Trophoblast cell (in vitro differentiated cells and primary cell): ENCODE results near the gene SPTBN2.
A peak's percentile ranks its signal among the peaks of the same experiment; 100 is the strongest.

Experiments
- DNase-seq, 2 donors: peaks; one replicate each; pipeline ENCODE4 v3.0.0-alpha.2; 2016
- H2AFZ ChIP-seq: 2 replicates; pipeline ENCODE4 v1.6.1; 2013; ENCODE audit warnings: low read length, moderate library complexity, mild to moderate bottlenecking; ENCODE audit not compliant: insufficient read depth, poor library complexity
- H2AK5ac ChIP-seq: 2 replicates; pipeline ENCODE4 v1.6.1; 2013; ENCODE audit warnings: mild to moderate bottlenecking, low read length
- H2BK120ac ChIP-seq: 2 replicates; pipeline ENCODE4 v1.6.1; 2013; ENCODE audit warnings: low read length, mild to moderate bottlenecking, moderate library complexity; ENCODE audit not compliant: insufficient read depth, poor library complexity
- H2BK12ac ChIP-seq: 2 replicates; pipeline ENCODE4 v1.6.1; 2013; ENCODE audit warnings: mild to moderate bottlenecking, low read length, moderate library complexity
- H2BK5ac ChIP-seq: 2 replicates; pipeline ENCODE4 v1.6.1; 2013; ENCODE audit warnings: low read length, low read depth, moderate library complexity, mild to moderate bottlenecking; ENCODE audit not compliant: poor library complexity
- H3K14ac ChIP-seq: 2 replicates; pipeline ENCODE4 v1.6.1; 2013; ENCODE audit warnings: mild to moderate bottlenecking, low read length
- H3K18ac ChIP-seq: 2 replicates; pipeline ENCODE4 v1.6.1; 2013; ENCODE audit warnings: mild to moderate bottlenecking, low read length
- H3K23ac ChIP-seq: 2 replicates; pipeline ENCODE4 v1.6.1; 2013; ENCODE audit warnings: low read length
- H3K27ac ChIP-seq: 2 replicates; pipeline ENCODE4 v1.5.1; 2013; ENCODE audit warnings: low read depth, mild to moderate bottlenecking, inconsistent platforms, low read length, moderate library complexity
- H3K27me3 ChIP-seq: 2 replicates; pipeline ENCODE4 v1.6.1; 2013; ENCODE audit warnings: inconsistent platforms, mild to moderate bottlenecking, low read length, moderate library complexity; ENCODE audit not compliant: insufficient read depth
- H3K36me3 ChIP-seq, 2 experiments: 1 replicate in 1 of 2; 2 replicates in 1 of 2; pipeline ENCODE4 v1.6.1; 2013; ENCODE audit warnings: low read length in 2 of 2, mild to moderate bottlenecking in 2 of 2, moderate library complexity in 1 of 2; ENCODE audit not compliant: insufficient read depth in 2 of 2, control insufficient read depth in 1 of 2
- H3K4ac ChIP-seq: 2 replicates; pipeline ENCODE4 v1.6.1; 2013; ENCODE audit warnings: low read depth, mild to moderate bottlenecking, low read length, moderate library complexity
- H3K4me1 ChIP-seq, 2 experiments: 1 replicate in 1 of 2; 2 replicates in 1 of 2; pipeline ENCODE4 v1.6.1; 2013; ENCODE audit warnings: low read length in 2 of 2, mild to moderate bottlenecking in 2 of 2, moderate library complexity in 1 of 2; ENCODE audit not compliant: insufficient read depth in 2 of 2, control insufficient read depth in 1 of 2
- H3K4me2 ChIP-seq: 2 replicates; pipeline ENCODE4 v1.6.1; 2013; ENCODE audit warnings: inconsistent platforms, mild to moderate bottlenecking, low read length, moderate library complexity
- H3K4me3 ChIP-seq: 2 replicates; pipeline ENCODE4 v1.5.1; 2013; ENCODE audit warnings: mild to moderate bottlenecking, low read depth, low read length, inconsistent platforms
- H3K79me1 ChIP-seq: one replicate; pipeline ENCODE4 v1.6.1; 2013; ENCODE audit warnings: low read length
- H3K79me2 ChIP-seq: 2 replicates; pipeline ENCODE4 v1.6.1; 2013; ENCODE audit warnings: low read length, mild to moderate bottlenecking; ENCODE audit not compliant: control insufficient read depth, insufficient read depth, poor library complexity
- H3K9ac ChIP-seq: 2 replicates; pipeline ENCODE4 v1.6.1; 2013; ENCODE audit warnings: mild to moderate bottlenecking, low read length
- H3K9me3 ChIP-seq: 2 replicates; pipeline ENCODE4 v1.6.1; 2013; ENCODE audit warnings: low read depth, mild to moderate bottlenecking, control low read depth, inconsistent platforms, low read length; ENCODE audit not compliant: insufficient read depth
- H4K12ac ChIP-seq: 2 replicates; pipeline ENCODE4 v1.6.1; 2013; ENCODE audit warnings: low read depth, mild to moderate bottlenecking, low read length, moderate library complexity
- H4K8ac ChIP-seq: 2 replicates; pipeline ENCODE4 v1.6.1; 2013; ENCODE audit warnings: low read depth, mild to moderate bottlenecking, low read length, moderate library complexity
- H4K91ac ChIP-seq: one replicate; pipeline ENCODE4 v1.6.1; 2013; ENCODE audit warnings: low read depth, mild to moderate bottlenecking, low read length, moderate library complexity
- WGBS: extraction: QIAGEN DNeasy Blood & Tissue Kit; methylation state at CpG from one replicate; pipeline ENCODE4 v1.1.7; 2013; ENCODE audit warnings: missing lambda C conversion rate; ENCODE audit not compliant: insufficient read length, insufficient coverage; ENCODE audit errors: extremely low coverage; 5-methylcytosine and 5-hydroxymethylcytosine counted together

Gene SPTBN2

GRCh38 chr11:66686100-66686785, 42.8 kb downstream of the SPTBN2 start:
- H4K91ac ChIP-seq: peak overlapping the region; percentile 79
- H3K27ac ChIP-seq: peak overlapping the region; percentile 72
- H4K8ac ChIP-seq: peak overlapping the region; percentile 58
- peak overlapping the region; percentile 38 for H2BK5ac ChIP-seq
- H3K27me3 ChIP-seq: no peaks in the 10 kb centered on the region
- H3K36me3 ChIP-seq: peaks cover 0 to 15% of the 10 kb centered on the region in 2 experiments
- peaks cover 21 to 24% of the 10 kb centered on the region in 2 experiments for H3K4me1 ChIP-seq
- peak overlapping the region; percentile 74 for H2BK12ac ChIP-seq
- peak overlapping the region; percentile 38 for H3K4me2 ChIP-seq
- H3K9ac ChIP-seq: peak overlapping the region; percentile 14
- H2AFZ ChIP-seq: no peak overlapping the region
- H3K14ac ChIP-seq: peak overlapping the region; percentile 36
- peaks cover 11% of the 10 kb centered on the region for H3K79me1 ChIP-seq
- no peak overlapping the region for H3K23ac ChIP-seq
- H4K12ac ChIP-seq: no peak overlapping the region
- peak overlapping the region; percentile 52 for H3K18ac ChIP-seq
- peak overlapping the region; percentile 10 for H3K4ac ChIP-seq
- H2BK120ac ChIP-seq: peak overlapping the region; percentile 44
- no CpG with 5 or more reads among the region's 15 CpGs for whole genome bisulfite sequencing
- peaks cover 3% of the 10 kb centered on the region for H3K79me2 ChIP-seq
- peak; percentile 83 for DNase-seq
- H3K9me3 ChIP-seq: no peaks in the 10 kb centered on the region
- H3K4me3 ChIP-seq: no peak overlapping the region
- peak overlapping the region; percentile 16 for H2AK5ac ChIP-seq

GRCh38 chr11:66685276-66686099, 43.5 kb downstream of the SPTBN2 start:
- Histone ChIP-seq H3K27me3 (no peaks in the 10 kb centered on the region), H4K12ac (no peak overlapping the region), H2BK12ac (peak overlapping the region; percentile 74), H3K4ac (peak overlapping the region; percentile 10), H2BK120ac (peak overlapping the region; percentile 44), H3K4me1 (peaks cover 21 to 24% of the 10 kb centered on the region in 2 experiments), H3K23ac (no peak overlapping the region), H3K4me3 (no peak overlapping the region), H4K91ac (peak overlapping the region; percentile 79), H3K79me1 (peaks cover 11% of the 10 kb centered on the region), H3K27ac (peak overlapping the region; percentile 72), H3K18ac (peak overlapping the region; percentile 52), H4K8ac (peak overlapping the region; percentile 58), H3K9me3 (no peaks in the 10 kb centered on the region), H3K14ac (peak overlapping the region; percentile 36), H3K9ac (no peak overlapping the region), H2BK5ac (peak overlapping the region; percentile 38), H3K36me3 (peaks cover 0 to 13% of the 10 kb centered on the region in 2 experiments), H2AFZ (no peak overlapping the region), H3K4me2 (peak overlapping the region; percentile 38), H3K79me2 (peaks cover 3% of the 10 kb centered on the region), H2AK5ac (peak overlapping the region; percentile 16)
- DNase-seq: peak; percentile 15 to 43
- no CpG with 5 or more reads among the region's 27 CpGs for WGBS

- Histone ChIP-seq H4K8ac (no peak overlapping the region), H3K79me1 (peaks cover 11% of the 10 kb centered on the region), H2AK5ac (no peak overlapping the region), H3K4me3 (no peak overlapping the region), H3K4ac (no peak overlapping the region), H3K9me3 (no peaks in the 10 kb centered on the region), H3K18ac (no peak overlapping the region), H3K14ac (no peak overlapping the region), H4K91ac (no peak overlapping the region), H2BK12ac (no peak overlapping the region), H3K4me1 (peaks cover 21 to 24% of the 10 kb centered on the region in 2 experiments), H2AFZ (no peak overlapping the region), H3K36me3 (peaks cover 0 to 9% of the 10 kb centered on the region in 2 experiments), H3K4me2 (no peak overlapping the region), H3K79me2 (peaks cover 3% of the 10 kb centered on the region), H2BK5ac (peak overlapping the region; percentile 23), H3K23ac (no peak overlapping the region), H3K9ac (no peak overlapping the region), H3K27ac (no peak overlapping the region), H2BK120ac (no peak overlapping the region), H3K27me3 (no peaks in the 10 kb centered on the region), H4K12ac (no peak overlapping the region)
- DNase-seq: no peak
- WGBS: no CpG with 5 or more reads among the region's 2 CpGs
These were observed 44.4 kb downstream of the SPTBN2 start for GRCh38 chr11:66684635-66685034.

GRCh38 chr11:66683877-66684276, 45.1 kb downstream of the SPTBN2 start:
- H3K27ac ChIP-seq: no peak overlapping the region
- no peaks in the 10 kb centered on the region for H3K9me3 ChIP-seq
- no CpG with 5 or more reads among the region's 8 CpGs for WGBS

More at GRCh38 chr11:66683877-66684276, 45.1 kb downstream of the SPTBN2 start:
- Histone ChIP-seq H3K23ac (no peak overlapping the region), H3K4me1 (peaks cover 23 to 24% of the 10 kb centered on the region in 2 experiments), H3K4ac (no peak overlapping the region), H3K4me3 (no peak overlapping the region), H3K27me3 (no peaks in the 10 kb centered on the region), H2BK12ac (no peak overlapping the region), H3K79me2 (peaks cover 3% of the 10 kb centered on the region), H2BK5ac (no peak overlapping the region), H3K14ac (no peak overlapping the region), H4K12ac (no peak overlapping the region), H3K79me1 (peaks cover 11% of the 10 kb centered on the region), H2BK120ac (no peak overlapping the region), H3K9ac (no peak overlapping the region), H3K36me3 (peaks cover 0 to 7% of the 10 kb centered on the region in 2 experiments), H4K91ac (no peak overlapping the region), H3K4me2 (no peak overlapping the region), H4K8ac (no peak overlapping the region), H3K18ac (no peak overlapping the region), H2AFZ (no peak overlapping the region), H2AK5ac (no peak overlapping the region)
- DNase-seq: no peak
